ENCODE measurements around the gene TCHHL1.

The TCHHL1 gene

GRCh38 chr1:152107984-152108881, 19.4 kb upstream of the TCHHL1 start:
- Mint-ChIP-seq H3K36me3 (ENCODE audit: low read depth) (no peaks in the 10 kb centered on the region), H3K4me1 (no peaks in the 10 kb centered on the region), H3K27ac (no peak overlapping the region), H3K27me3 (ENCODE audit: low read depth) (peaks cover 8% of the 10 kb centered on the region), H3K4me3 (no peak overlapping the region), H3K9me3 (peaks cover 3% of the 10 kb centered on the region)
- no peak for TF ChIP-seq CTCF (IDR thresholded peaks at IDR 0.05; ENCODE audit: unreplicated experiment in 3 of 3)

- peaks cover 3% of the 10 kb centered on the region for H3K9me3 Mint-ChIP-seq
- no peak overlapping the region for H3K4me3 Mint-ChIP-seq
- no peak overlapping the region for H3K27ac Mint-ChIP-seq
- H3K4me1 Mint-ChIP-seq: no peaks in the 10 kb centered on the region
- H3K36me3 Mint-ChIP-seq (ENCODE audit: low read depth): no peaks in the 10 kb centered on the region
- H3K27me3 Mint-ChIP-seq (ENCODE audit: low read depth): peaks cover 8% of the 10 kb centered on the region
- TF ChIP-seq CTCF (IDR thresholded peaks at IDR 0.05; ENCODE audit: unreplicated experiment in 3 of 3): no peak
These were observed 18.4 kb upstream of the TCHHL1 start for GRCh38 chr1:152107031-152107983.

- H3K27ac Mint-ChIP-seq: no peak overlapping the region
- peaks cover 14% of the 10 kb centered on the region for H3K27me3 Mint-ChIP-seq (ENCODE audit: low read depth)
- H3K4me1 Mint-ChIP-seq: no peaks in the 10 kb centered on the region
- no peaks in the 10 kb centered on the region for H3K36me3 Mint-ChIP-seq (ENCODE audit: low read depth)
- peaks cover 3% of the 10 kb centered on the region for H3K9me3 Mint-ChIP-seq
- no peak for TF ChIP-seq CTCF (IDR thresholded peaks at IDR 0.05; ENCODE audit: unreplicated experiment in 3 of 3)
- H3K4me3 Mint-ChIP-seq: no peak overlapping the region
These were observed 16.0 kb upstream of the TCHHL1 start for GRCh38 chr1:152104854-152105253.

GRCh38 chr1:152096931-152097330, 8.1 kb upstream of the TCHHL1 start:
- Mint-ChIP-seq H3K9me3 (no peaks in the 10 kb centered on the region), H3K4me3 (no peak overlapping the region), H3K27me3 (ENCODE audit: low read depth) (peaks cover 6% of the 10 kb centered on the region), H3K4me1 (no peaks in the 10 kb centered on the region), H3K27ac (no peak overlapping the region), H3K36me3 (ENCODE audit: low read depth) (no peaks in the 10 kb centered on the region)
- TF ChIP-seq CTCF (IDR thresholded peaks at IDR 0.05; ENCODE audit: unreplicated experiment in 3 of 3): no peak

GRCh38 chr1:152086760-152087159, 2.1 kb downstream of the TCHHL1 start:
- H3K4me3 Mint-ChIP-seq: no peak overlapping the region
- TF ChIP-seq CTCF (IDR thresholded peaks at IDR 0.05; ENCODE audit: unreplicated experiment in 3 of 3): no peak
- H3K9me3 Mint-ChIP-seq: no peaks in the 10 kb centered on the region
- H3K27ac Mint-ChIP-seq: no peak overlapping the region
- no peaks in the 10 kb centered on the region for H3K36me3 Mint-ChIP-seq (ENCODE audit: low read depth)
- H3K4me1 Mint-ChIP-seq: no peaks in the 10 kb centered on the region
- H3K27me3 Mint-ChIP-seq (ENCODE audit: low read depth): no peaks in the 10 kb centered on the region

All from nephron (organoid).